ENCODE results near the gene CCDC157. TPM values are rescaled to one million over a fixed set of nuclear protein-coding genes. Genes with fewer than 3 reads are reported as not detected.

CCDC157 gene
- total RNA-seq, 1 donor from 2014 or later, result 4.7 TPM

DNA sequence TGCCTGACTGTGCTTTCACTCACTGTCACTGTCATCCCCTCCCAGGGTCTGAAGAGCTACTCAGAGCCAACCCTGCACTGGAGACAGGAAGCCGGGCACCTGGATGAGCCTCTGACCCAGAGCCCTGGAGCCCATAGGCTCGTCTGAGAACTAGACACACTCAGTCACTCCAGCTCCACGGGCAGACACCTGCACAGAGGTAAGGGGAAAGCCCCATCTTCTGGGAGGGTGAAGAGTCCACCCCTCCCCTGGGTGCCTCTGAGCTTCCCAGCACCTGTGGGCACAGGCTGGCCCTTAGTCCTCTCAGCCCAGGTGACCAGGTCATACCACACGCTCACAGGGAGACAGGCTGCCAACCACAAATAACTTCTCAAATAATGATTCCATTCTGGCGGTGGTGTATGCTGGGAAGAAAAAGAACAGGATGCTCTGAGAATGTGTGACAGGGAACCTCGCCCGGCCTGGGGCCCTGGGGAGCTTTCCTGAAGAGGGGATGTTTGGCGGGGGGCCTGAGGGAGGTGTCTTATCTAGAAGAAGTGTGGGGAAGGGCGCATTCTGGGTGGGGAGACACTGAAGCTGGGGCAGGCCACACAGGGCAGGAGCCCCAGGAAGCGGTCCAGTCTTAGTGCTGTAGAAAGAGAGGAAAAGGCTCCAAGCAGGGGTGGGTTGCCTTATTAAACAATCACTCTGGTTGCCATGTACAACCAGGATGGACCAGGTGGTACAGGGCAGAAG, 5.3 kb downstream of the CCDC157 start:
- H3K27ac Mint-ChIP-seq, result no peak overlapping the region
- peaks cover 5% of the 10 kb centered on the region for H3K4me1 Mint-ChIP-seq
- H3K27me3 Mint-ChIP-seq (ENCODE audit: low read depth), result no peaks in the 10 kb centered on the region
- DNase-seq (ENCODE audit: low spot score in 2 of 2, unreplicated experiment in 2 of 2), result no peak
- no peak overlapping the region for H3K4me3 Mint-ChIP-seq
- TF ChIP-seq, protein P1, sequence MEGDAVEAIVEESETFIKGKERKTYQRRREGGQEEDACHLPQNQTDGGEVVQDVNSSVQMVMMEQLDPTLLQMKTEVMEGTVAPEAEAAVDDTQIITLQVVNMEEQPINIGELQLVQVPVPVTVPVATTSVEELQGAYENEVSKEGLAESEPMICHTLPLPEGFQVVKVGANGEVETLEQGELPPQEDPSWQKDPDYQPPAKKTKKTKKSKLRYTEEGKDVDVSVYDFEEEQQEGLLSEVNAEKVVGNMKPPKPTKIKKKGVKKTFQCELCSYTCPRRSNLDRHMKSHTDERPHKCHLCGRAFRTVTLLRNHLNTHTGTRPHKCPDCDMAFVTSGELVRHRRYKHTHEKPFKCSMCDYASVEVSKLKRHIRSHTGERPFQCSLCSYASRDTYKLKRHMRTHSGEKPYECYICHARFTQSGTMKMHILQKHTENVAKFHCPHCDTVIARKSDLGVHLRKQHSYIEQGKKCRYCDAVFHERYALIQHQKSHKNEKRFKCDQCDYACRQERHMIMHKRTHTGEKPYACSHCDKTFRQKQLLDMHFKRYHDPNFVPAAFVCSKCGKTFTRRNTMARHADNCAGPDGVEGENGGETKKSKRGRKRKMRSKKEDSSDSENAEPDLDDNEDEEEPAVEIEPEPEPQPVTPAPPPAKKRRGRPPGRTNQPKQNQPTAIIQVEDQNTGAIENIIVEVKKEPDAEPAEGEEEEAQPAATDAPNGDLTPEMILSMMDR (IDR thresholded peaks at IDR 0.05; ENCODE audit: unreplicated experiment), result no peak
- H3K36me3 Mint-ChIP-seq, result no peaks in the 10 kb centered on the region
- H3K9me3 Mint-ChIP-seq, result no peaks in the 10 kb centered on the region

DNA sequence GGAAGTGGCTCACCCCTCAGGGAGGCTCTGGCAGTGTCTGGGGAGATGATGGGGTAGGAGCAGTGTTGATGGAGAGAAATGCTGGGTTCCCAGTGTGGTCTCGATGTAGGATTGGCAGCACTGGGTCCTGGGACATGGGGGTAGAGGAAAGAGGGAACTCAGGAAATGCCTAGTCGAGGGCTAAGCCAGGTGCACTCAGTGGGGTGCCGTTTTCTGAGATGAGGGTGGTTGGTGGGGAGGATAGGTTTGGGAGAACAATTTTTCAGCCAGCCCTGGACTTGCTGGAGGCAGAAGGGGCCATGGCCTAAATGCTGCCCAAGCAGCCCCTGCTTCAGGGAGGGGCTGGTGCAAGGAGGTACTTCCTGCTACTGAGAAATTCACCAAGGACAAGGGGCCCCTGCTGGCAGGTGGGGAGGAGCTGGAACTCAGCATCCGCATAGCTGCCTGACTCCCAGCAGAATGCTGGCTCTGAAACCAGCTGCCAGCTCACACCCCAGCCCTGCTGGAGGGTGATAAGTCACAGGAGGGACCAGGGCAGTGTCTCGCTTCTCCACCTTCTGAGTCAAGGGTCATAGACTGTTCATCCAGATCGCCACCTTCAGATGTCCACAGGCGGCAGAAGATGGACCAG, 6.0 kb downstream of the CCDC157 start:
- H3K27ac Mint-ChIP-seq, result no peak overlapping the region
- no peak for DNase-seq (ENCODE audit: low spot score in 2 of 2, unreplicated experiment in 2 of 2)
- no peak overlapping the region for H3K4me3 Mint-ChIP-seq
- H3K4me1 Mint-ChIP-seq, result peaks cover 3% of the 10 kb centered on the region
- TF ChIP-seq, protein P1 (IDR thresholded peaks at IDR 0.05; ENCODE audit: unreplicated experiment), result no peak
- H3K36me3 Mint-ChIP-seq, result no peaks in the 10 kb centered on the region
- no peaks in the 10 kb centered on the region for H3K9me3 Mint-ChIP-seq
- H3K27me3 Mint-ChIP-seq (ENCODE audit: low read depth), result no peaks in the 10 kb centered on the region

DNA sequence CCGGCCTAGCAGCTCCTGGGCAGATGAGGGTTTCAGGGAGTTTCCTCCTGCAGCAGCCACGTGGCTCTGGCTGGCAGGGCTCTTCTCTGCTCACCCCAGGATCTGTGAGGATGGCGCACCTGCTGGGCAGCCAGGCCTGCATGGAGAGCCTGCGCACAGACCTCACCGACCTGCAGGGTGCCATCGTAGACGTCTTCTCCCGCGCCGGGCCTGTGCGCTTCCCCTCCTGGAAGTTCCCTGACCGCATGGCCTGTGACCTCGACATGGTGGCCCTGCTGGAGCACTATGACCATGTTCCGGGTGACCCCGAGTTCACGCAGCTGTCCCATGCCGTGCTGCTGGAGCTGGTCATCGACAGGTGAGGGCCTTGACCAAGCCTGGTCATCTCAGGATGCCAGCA, 9.1 kb downstream of the CCDC157 start:
- Mint-ChIP-seq H3K27me3 (ENCODE audit: low read depth) (no peaks in the 10 kb centered on the region), H3K4me1 (peaks cover 5% of the 10 kb centered on the region), H3K36me3 (no peaks in the 10 kb centered on the region), H3K9me3 (no peaks in the 10 kb centered on the region), H3K27ac (no peak overlapping the region), H3K4me3 (no peak overlapping the region)
- no peak for DNase-seq (ENCODE audit: low spot score in 2 of 2, unreplicated experiment in 2 of 2)
- TF ChIP-seq, protein P1 (IDR thresholded peaks at IDR 0.05; ENCODE audit: unreplicated experiment), result no peak

DNA sequence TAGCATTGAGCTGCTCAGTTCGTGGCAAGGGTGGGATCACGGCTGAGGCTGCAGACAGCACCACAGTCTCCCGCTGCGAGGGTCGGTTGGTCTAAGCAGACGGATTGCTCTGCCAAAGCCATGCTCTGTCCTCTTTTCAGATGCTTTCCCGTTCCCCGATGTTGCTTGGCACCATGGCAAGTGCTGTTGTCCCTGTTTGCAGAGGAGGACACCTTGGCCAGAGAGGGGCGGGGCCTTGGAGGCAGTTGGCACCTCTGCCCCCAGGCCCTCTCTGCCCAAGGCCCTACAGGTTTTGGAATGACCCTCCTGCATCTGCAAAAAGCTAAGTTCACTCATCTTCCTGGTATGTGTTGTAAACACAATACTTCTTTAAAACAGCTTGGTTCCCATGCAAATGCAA, 11.6 kb downstream of the CCDC157 start:
- Mint-ChIP-seq H3K4me1 (peaks cover 6% of the 10 kb centered on the region), H3K27me3 (ENCODE audit: low read depth) (no peaks in the 10 kb centered on the region), H3K27ac (no peak overlapping the region), H3K4me3 (no peak overlapping the region), H3K9me3 (no peaks in the 10 kb centered on the region), H3K36me3 (no peaks in the 10 kb centered on the region)
- TF ChIP-seq, protein P1 (IDR thresholded peaks at IDR 0.05; ENCODE audit: unreplicated experiment), result no peak
- no peak for DNase-seq (ENCODE audit: low spot score in 2 of 2, unreplicated experiment in 2 of 2)

DNA sequence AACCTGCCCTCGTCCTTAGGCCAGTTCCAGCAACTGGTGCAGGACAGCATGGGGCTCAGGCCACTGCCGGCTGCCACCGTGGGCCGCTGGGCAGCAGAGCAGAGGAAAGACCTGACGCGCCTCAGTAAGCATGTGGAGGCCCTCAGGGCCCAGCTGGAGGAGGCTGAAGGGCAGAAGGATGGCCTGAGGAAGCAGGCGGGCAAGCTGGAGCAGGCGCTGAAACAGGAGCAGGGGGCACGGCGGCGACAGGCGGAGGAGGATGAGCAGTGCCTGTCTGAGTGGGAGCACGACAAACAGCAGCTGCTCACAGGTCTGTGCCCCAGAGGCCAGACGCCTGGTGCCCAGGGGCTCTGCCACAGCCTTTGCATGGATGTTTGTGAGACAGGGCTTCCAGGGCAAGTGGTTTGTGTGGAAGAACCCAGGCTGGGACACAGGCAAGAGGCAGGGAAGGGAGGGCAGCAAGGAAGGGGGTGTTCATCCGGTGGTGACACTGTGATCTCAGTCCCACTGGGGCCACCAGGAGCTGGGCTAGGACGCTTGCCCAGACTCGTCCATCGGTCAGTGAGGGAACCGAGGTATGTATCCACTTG, 13.9 kb downstream of the CCDC157 start:
- no peaks in the 10 kb centered on the region for H3K9me3 Mint-ChIP-seq
- H3K36me3 Mint-ChIP-seq, result no peaks in the 10 kb centered on the region
- TF ChIP-seq, protein P1 (IDR thresholded peaks at IDR 0.05; ENCODE audit: unreplicated experiment), result no peak
- H3K4me3 Mint-ChIP-seq, result no peak overlapping the region
- DNase-seq (ENCODE audit: low spot score in 2 of 2, unreplicated experiment in 2 of 2), result no peak
- peaks cover 6% of the 10 kb centered on the region for H3K4me1 Mint-ChIP-seq
- no peaks in the 10 kb centered on the region for H3K27me3 Mint-ChIP-seq (ENCODE audit: low read depth)
- no peak overlapping the region for H3K27ac Mint-ChIP-seq
